Measurements from ENCODE around the gene DIS3L2. TPM values are rescaled to one million over a fixed set of nuclear protein-coding genes. Genes with fewer than 3 reads are reported as not detected.

The DIS3L2 gene
- total and polyA plus RNA-seq, 2 of the 8 experiments (the other 6 are each of a cell fraction or from before 2014, with no cell fraction given) = 11.5 to 21.6 TPM

DNA sequence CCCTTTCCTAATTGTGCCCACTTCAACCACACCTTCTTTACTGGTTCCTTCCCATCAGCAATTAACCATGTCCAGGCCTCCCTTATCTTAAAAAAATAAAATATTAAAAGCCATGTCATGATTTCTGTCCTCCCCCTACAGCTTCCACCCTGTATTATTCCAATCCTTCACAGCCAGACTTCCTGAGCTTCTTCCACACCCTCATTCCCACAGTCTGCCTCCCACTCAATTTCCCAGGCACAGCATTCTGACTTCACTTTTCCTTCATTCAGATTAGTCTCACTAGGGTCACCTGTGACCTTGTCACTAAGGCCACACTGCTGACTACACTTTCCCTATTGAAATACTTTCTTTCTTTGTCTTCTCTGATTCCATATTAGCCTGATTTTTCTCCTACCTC lies 159.4 kb downstream of the DIS3L2 start:
- Histone ChIP-seq H3K4me2 (ENCODE audit: insufficient read depth in 1 of 2, low read depth in 2 of 2, low read length in 2 of 2) (no peak overlapping the region), H3K14ac (ENCODE audit: insufficient read length) (no peak overlapping the region), H2BK20ac (ENCODE audit: low read length) (no peak overlapping the region), H2BK120ac (replicated peaks; ENCODE audit: low read depth, low read length) (no peak overlapping the region), H3K27me3 (replicated peaks in 1 of 4; ENCODE audit: control insufficient read depth in 3 of 4, extremely low read depth in 1 of 4, insufficient read depth in 3 of 4, low read length in 3 of 4) (no peaks in the 10 kb centered on the region), H3K9me3 (ENCODE audit: insufficient read depth in 2 of 2, low read depth in 1 of 2, low read length in 1 of 2) (no peaks in the 10 kb centered on the region), H4K8ac (ENCODE audit: extremely low read depth, insufficient read depth, low read length) (no peak overlapping the region), H3K79me1 (ENCODE audit: low read depth, low read length) (no peaks in the 10 kb centered on the region), H3K4ac (replicated peaks; ENCODE audit: insufficient read length, low read depth, low read length) (no peak overlapping the region), H3K23ac (ENCODE audit: insufficient read length) (no peak overlapping the region), H2BK5ac (ENCODE audit: low read depth, low read length) (no peak overlapping the region), H4K5ac (ENCODE audit: insufficient read length, low read depth, low read length) (no peak overlapping the region), H3K4me1 (replicated peaks in 1 of 4; ENCODE audit: control insufficient read depth in 3 of 4, insufficient read depth in 4 of 4, low read length in 3 of 4) (0 out of 7 replicates have a peak, but pooled peaks cover 0 to 2% (median 0%) of the 10 kb centered on the region in 4 experiments), H3K27ac (ENCODE audit: low read depth, low read length) (no peak overlapping the region), H4K20me1 (replicated peaks in 1 of 2; ENCODE audit: control insufficient read depth in 1 of 2, insufficient read depth in 2 of 2, low read length in 2 of 2) (no peaks in the 10 kb centered on the region), H3K23me2 (ENCODE audit: low read depth, low read length) (no peaks in the 10 kb centered on the region), H3K18ac (ENCODE audit: extremely low read depth, low read length) (no peak overlapping the region), H3K9ac (replicated peaks in 1 of 4; ENCODE audit: extremely low read depth in 1 of 4, low read depth in 3 of 4, low read length in 3 of 4) (no peak overlapping the region), H3K79me2 (ENCODE audit: control insufficient read depth in 1 of 2, insufficient read depth in 2 of 2, low read length in 2 of 2) (no peaks in the 10 kb centered on the region), H2AK5ac (ENCODE audit: low read depth, low read length) (no peak overlapping the region), H4K91ac (replicated peaks; ENCODE audit: insufficient read length, low read length) (no peak overlapping the region), H2BK15ac (ENCODE audit: low read length) (no peak overlapping the region), H2AFZ (ENCODE audit: low read length) (no peak overlapping the region), H3K56ac (replicated peaks; ENCODE audit: insufficient read length, low read depth, low read length) (no peak overlapping the region), H2BK12ac (ENCODE audit: low read depth, low read length) (no peak overlapping the region), H3K4me3 (ENCODE audit: extremely low read depth in 1 of 4, insufficient read depth in 2 of 4, low read depth in 3 of 4, low read length in 4 of 4) (no peak overlapping the region), H3K36me3 (ENCODE audit: control insufficient read depth in 2 of 4, insufficient read depth in 4 of 4, low read length in 3 of 4) (no peaks in the 10 kb centered on the region; a peak in 1 of 8 replicates)
- CTCF ChIA-PET (ENCODE audit: partially characterized antibody) = interaction anchor here (0.8 to 6.7 kb wide), 7 partner anchors 10 to 220 kb away, joined by 3 to 51 read pairs (median 3); no protein-coding TSS in a partner anchor
- FAIRE-seq (no peak), DNase-seq (ENCODE audit: low read depth in 1 of 2, low spot score in 2 of 2) (no peak)
- POLR2A ChIA-PET (ENCODE audit: partially characterized antibody) = no interaction called here
- TF ChIP-seq TAF1 (IDR thresholded peaks at IDR 0.05; ENCODE audit: low read depth, low read length) (no peak), SP2 (IDR thresholded peaks at IDR 0.05; ENCODE audit: low read length) (no peak), SAP30 (IDR thresholded peaks at IDR 0.05; ENCODE audit: insufficient read depth, insufficient replicate concordance, low read length) (no peak), NANOG (IDR thresholded peaks at IDR 0.05; ENCODE audit: insufficient read depth, low read depth, low read length, poor library complexity, severe bottlenecking) (no peak)

Data from H1 (cell line).